Measurements from ENCODE around the gene SLC2A3.

The SLC2A3 gene

DNA sequence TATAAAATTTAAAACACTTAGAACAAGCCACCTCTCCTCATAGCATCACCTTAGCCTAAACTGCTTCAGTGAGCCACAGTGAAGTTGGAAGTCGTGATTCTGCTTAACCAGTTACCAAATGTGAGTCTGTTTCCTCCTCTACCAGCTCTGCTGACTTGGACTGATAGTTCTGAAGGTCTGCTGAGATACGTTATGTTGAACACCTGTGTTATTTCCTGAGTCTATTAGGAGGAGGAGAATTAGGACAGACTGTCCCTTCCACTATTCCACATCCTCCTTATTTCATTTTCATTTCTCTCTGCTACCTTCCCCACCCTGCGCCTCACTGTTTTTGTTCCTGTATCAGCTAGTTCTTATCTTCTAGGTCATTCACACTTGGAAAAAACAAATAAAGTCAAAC, 65.7 kb downstream of the SLC2A3 start:
- ATAC-seq = no peak
- TF ChIP-seq TCF4 (CRISPR knock-in tag; IDR thresholded peaks at IDR 0.05; ENCODE audit: borderline replicate concordance) (no peak), ZFP3 (CRISPR knock-in tag; IDR thresholded peaks at IDR 0.05) (no peak), ARNTL (CRISPR knock-in tag; IDR thresholded peaks at IDR 0.05; ENCODE audit: borderline replicate concordance, low read depth) (no peak), GLIS3 (CRISPR knock-in tag; IDR thresholded peaks at IDR 0.05) (no peak), ZNF8 (CRISPR knock-in tag; IDR thresholded peaks at IDR 0.05) (no peak), OSR1 (CRISPR knock-in tag; IDR thresholded peaks at IDR 0.05) (no peak), ZNF565 (CRISPR knock-in tag; conservative IDR thresholded peaks at IDR 0.05; ENCODE audit: low read depth) (no peak), ZFP30 (CRISPR knock-in tag; IDR thresholded peaks at IDR 0.05) (no peak), SNAI2 (CRISPR knock-in tag; IDR thresholded peaks at IDR 0.05) (no peak)
- TF ChIP-seq, protein P1, sequence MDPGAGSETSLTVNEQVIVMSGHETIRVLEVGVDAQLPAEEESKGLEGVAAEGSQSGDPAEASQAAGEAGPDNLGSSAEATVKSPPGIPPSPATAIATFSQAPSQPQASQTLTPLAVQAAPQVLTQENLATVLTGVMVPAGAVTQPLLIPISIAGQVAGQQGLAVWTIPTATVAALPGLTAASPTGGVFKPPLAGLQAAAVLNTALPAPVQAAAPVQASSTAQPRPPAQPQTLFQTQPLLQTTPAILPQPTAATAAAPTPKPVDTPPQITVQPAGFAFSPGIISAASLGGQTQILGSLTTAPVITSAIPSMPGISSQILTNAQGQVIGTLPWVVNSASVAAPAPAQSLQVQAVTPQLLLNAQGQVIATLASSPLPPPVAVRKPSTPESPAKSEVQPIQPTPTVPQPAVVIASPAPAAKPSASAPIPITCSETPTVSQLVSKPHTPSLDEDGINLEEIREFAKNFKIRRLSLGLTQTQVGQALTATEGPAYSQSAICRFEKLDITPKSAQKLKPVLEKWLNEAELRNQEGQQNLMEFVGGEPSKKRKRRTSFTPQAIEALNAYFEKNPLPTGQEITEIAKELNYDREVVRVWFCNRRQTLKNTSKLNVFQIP (CRISPR knock-in tag; IDR thresholded peaks at IDR 0.05; ENCODE audit: borderline replicate concordance, low read depth) = no peak
- TF ChIP-seq, protein P2, sequence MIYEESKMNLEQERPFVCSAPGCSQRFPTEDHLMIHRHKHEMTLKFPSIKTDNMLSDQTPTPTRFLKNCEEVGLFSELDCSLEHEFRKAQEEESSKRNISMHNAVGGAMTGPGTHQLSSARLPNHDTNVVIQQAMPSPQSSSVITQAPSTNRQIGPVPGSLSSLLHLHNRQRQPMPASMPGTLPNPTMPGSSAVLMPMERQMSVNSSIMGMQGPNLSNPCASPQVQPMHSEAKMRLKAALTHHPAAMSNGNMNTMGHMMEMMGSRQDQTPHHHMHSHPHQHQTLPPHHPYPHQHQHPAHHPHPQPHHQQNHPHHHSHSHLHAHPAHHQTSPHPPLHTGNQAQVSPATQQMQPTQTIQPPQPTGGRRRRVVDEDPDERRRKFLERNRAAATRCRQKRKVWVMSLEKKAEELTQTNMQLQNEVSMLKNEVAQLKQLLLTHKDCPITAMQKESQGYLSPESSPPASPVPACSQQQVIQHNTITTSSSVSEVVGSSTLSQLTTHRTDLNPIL (CRISPR knock-in tag; IDR thresholded peaks at IDR 0.05; ENCODE audit: low read depth) = no peak

Data from SK-N-SH treated with all-trans-retinoic acid at 6 μM for 48 hours (cell line).